GM12891 (cell line): ENCODE data around the gene UNC93B1.

Experiments
- POLR2A ChIP-seq: IDR thresholded peaks from 2 replicates; pipeline ENCODE4 v1.6.1; 2011; ENCODE audit warnings: low read depth, low read length, control low read depth
- POLR2AphosphoS5 ChIP-seq: IDR thresholded peaks from 2 replicates; pipeline ENCODE4 v1.6.1; 2011; ENCODE audit warnings: low read depth, low read length, control low read depth
- SPI1 ChIP-seq: IDR thresholded peaks from 2 replicates; pipeline ENCODE4 v1.6.1; 2011; ENCODE audit warnings: low read depth, low read length, control low read depth

GRCh38 chr11:68011051-68011943 lies 7.4 kb upstream of the UNC93B1 start:
- TF ChIP-seq POLR2A (no peak), POLR2AphosphoS5 (no peak), SPI1 (no peak)
